ENCODE measurements around the gene PLXNB1.
A peak's percentile ranks its signal among the peaks of the same experiment; 100 is the strongest.
"Not testable (repeated sequence)": the region's sequence is repeated elsewhere in the genome, so short reads cannot be mapped to it uniquely, and the experiment has no call there.

Gene PLXNB1

DNA sequence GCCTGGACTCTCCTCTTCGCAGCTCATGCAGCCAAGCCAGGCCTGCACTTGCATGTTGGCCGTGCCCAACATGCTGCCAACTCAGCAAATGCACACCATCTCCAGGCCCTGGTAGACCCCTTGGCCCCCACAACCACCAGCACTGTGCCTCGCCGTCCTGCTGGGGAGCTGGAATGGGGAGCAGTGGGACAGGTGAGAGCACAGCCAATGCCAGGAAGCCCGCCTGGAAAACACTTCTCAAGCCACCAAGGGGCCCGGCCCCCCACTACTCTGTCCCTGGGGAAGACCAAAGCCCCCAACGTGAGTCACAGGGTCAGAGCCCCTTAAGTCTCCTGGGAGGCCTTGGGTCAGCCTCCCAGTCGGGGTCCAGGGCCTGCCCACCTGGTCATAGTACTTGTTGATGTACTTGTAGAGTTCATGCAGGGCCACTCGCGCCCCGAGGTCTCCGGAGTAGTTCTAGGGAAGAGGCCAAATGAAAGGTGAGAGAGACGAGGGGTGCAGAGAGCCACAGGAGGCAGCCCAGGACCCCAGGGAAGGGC lies 24.5 kb downstream of the PLXNB1 start:
- no peak for DNase-seq (ENCODE audit: low spot score)

DNA sequence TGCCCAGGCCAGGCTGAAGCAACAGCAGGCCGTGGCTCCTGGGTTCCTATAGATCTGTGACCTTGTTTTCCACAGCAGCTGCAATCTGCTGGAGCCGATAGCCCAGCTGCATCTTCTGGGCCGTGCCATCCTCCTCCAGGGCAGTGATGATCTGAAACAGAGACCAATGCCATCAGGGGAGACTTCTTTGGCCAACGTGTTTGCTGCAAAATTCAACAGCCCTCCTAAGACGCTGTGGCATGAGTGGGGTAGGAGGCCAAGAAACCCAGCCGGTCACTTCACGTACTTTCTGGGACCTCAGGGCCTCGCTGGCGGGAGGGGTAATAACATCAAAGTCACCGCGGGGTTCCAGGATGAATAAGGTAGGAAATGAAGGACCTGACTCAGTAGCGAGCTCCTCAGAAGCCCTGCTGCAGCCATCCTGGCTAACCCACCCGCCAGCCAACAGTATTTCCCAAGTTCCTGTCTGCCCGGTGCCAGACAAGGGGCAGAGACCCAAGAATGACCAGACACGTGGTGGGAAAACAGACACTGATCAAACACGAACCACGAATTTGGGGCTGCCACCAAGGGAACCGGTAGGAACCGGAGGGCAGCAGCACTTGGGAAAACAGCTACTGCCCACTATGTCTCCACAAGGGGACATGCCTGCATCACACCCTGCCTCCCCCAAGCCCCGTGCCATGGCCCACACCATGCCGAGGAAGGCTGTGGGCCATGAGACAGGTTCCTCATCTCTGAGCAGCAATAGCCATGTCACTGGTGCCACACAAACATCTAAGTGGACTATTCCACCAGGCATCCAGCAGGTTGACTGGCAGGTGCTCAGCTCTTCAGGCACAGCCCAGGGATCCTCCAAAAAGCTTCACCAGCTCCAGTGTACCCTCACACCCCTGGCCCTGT lies 25.2 kb downstream of the PLXNB1 start:
- DNase-seq (ENCODE audit: low spot score), result no peak

DNA sequence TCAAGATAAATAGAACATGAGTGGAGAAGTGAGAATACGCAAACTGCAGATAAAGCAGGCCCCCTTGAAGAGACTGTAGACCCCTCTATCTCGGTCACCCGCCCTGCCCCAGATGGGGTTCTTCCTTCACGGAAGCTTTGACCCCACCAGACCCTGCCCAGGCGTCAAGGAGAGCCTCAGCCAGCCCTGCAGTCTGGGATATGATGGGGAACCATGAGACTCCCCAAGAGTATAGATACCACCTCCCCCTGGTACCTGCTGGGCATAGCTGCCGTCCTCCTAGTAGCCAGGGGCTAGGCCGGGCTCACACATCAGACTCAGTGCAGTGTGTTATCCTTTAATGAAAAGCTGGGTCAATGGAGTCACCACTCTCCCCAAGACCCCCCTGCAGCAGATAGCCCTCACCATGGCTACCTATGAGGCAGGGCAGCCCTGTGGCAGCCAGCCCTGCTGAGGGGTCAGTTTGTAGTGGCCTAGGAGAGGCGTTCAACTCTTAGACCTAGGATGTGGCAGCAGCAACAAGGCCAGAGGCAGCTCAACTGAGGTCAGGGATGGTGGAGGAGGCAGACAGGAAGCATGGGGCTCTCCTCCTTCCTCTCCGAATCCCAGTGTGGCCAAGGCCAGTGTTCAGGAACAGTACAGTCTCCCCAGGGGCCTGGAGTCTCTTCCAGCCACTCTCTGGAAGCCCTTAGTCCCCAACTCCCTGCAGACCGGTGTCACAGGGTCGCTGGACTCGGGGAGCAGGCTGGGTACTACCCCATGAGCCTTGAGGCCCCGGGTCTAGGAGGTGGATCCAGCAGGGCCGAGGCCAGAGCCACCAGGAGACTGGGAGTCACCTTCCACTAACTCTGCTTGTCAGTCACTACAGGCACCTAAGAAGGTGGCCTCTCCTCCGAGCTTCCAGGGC lies 26.1 kb downstream of the PLXNB1 start:
- DNase-seq (ENCODE audit: low spot score), result no peak

DNA sequence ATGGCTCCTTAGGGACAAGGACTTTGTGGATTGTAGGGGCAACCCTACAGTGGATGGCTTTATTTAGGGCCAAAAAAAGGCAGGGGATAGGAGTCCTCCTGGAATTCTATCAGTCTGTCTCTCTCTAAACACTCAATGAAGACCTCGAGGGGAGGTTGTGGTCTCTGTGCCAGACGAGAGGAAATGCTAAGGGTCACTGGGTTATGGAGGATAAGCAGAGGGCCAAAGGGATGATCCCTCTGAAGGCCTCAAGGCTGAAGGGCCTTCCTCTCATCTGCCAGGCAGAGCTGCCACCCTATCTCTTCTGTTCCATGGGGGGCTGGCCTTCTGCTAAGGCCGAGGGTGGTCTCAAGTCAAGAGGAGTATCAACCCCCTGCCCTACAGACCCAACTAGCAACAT lies 27.0 kb downstream of the PLXNB1 start:
- no peak for DNase-seq (ENCODE audit: low spot score)

DNA sequence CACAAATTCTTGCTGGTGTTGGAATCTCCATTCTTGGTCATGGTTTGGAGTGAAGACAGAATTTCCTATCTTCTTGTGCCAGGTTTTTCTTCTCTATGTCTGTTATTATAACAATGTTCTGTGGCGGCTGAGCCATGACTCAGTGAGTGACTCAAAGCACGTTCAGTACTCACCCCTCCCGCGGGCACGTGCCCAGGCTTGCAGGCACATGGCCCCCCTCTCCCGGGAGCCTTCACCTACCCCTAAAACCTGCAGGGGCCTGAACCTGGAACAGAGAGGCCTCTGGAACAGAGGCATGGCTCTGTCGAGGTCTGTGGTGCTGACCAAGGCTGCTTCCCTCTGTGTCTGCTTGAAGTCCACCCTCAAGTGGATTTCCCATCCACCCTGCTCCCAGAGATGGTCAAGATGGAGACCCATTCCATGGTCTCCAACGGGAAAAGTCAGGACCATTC lies 27.6 kb downstream of the PLXNB1 start:
- DNase-seq (ENCODE audit: low spot score), result peak; percentile 45

DNA sequence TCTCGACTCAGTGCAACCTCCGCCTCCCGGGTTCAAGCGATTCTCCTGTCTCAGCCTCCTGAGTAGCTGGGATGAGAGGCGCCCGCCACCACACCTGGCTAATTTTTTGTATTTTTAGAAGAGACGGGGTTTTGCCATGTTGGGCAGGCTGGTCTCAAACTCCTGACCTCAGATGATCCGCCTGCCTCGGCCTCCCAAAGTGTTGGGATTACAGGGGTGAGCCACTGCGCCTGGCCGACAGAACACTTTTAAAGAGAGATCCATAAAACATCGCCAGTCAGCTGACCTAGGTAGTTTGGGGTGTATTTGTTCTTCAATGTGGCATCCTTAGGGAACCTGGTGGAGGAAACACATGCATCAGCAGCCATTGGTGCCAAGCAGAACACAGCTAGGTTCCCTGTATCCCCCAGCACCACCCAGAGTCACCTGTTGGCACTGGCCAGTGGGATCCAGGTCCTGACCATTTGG lies 28.4 kb downstream of the PLXNB1 start:
- not testable (repeated sequence) for DNase-seq (ENCODE audit: low spot score)

DNA sequence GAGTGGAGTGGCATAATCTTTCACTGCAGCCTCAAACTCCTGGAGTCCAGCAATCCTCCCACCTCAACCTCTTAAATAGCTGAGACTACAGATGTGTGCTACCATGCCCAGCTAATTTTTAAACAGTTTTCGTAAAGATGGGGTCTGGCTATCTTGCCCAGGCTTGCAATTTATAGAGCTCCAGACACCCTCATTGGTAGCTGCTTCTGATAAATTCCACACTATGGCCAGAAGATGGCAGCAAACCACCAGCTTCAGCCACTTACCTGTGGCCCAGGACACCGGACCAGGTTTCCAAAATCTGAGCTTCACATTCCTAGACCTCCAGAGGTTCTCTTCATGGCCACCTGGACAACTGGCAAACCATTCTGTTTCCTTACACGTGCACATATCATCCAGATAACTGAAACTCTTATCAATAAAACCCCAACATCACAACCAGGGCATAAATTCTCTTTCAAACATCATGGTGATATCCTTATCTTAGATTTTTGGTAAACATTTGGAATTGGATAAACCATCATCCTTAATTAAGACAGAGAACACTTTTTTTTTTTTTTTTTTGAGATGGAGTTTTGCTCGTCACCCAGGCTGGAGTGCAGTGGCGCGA lies 29.0 kb downstream of the PLXNB1 start:
- peak; percentile 46 for DNase-seq (ENCODE audit: low spot score)

DNA sequence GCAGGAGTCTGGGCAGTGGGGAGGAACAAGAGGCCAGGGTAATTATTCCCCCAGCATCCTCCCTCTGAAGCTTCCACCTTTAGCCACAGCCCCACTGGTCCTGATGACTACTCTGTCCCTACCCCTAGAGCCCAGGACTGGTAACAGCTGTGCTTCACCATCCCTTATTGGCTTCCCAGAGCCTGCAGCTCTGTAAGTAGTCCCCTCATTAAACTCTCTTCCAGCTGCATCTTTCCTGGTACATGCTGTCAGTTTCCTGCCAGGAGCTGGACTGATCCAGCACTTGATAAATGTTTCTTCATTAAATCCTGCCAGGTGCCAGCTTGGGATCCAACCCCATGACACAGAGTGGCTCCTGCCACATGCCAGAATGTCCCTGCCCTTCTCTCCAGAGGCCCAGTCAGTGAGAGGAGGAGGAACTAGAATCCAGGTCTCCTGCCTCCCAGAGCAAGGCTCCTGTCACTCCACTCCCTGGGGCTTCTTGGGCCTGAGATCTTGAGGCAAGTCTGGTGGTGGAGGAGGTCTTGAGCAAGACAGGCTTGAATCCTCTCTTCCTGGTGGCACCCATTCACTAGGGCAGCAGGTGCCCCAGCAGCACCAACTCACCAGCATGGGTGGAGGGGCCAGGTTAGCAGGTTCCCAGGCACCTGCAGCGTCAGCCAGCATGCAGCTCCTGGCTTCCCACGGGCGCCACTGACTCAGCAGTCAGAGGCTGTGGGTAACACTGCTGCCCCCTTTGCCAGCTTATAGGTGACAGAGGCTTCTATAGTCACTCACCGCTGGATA lies 30.3 kb downstream of the PLXNB1 start:
- no peak for DNase-seq (ENCODE audit: low spot score)

DNA sequence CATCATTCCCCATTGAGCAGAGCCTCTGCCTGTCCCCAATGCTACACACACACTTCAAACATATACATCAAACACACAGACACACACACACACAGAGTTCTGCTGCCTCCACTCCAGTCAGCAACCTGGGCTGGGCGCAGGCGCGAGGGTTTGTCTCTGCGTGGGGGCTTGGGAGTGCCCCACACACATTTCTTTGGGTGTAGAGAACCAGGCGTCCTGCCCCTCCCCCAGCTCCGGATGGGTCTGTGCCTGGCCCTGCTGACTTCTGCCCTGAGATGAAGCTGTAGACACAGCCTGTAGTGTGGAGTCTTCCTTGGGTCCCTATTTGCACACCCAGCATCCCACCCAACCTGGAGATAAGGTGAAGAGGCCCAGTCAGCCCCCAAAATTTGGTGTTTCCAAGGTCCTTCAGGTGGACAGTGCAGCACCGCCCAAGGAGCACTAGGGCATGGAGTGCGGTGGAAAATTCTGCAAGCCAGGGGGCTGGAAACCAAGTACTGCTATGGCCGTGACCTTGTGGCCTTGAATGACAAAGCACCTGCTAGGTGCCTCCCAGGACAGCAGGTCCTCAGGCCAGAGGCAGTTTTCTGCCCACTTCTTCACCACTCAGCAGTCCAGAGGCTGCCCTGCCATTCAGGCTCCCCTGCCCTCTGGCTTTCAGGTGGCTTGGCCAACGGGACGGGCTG lies 31.0 kb downstream of the PLXNB1 start:
- no peak for DNase-seq (ENCODE audit: low spot score)

DNA sequence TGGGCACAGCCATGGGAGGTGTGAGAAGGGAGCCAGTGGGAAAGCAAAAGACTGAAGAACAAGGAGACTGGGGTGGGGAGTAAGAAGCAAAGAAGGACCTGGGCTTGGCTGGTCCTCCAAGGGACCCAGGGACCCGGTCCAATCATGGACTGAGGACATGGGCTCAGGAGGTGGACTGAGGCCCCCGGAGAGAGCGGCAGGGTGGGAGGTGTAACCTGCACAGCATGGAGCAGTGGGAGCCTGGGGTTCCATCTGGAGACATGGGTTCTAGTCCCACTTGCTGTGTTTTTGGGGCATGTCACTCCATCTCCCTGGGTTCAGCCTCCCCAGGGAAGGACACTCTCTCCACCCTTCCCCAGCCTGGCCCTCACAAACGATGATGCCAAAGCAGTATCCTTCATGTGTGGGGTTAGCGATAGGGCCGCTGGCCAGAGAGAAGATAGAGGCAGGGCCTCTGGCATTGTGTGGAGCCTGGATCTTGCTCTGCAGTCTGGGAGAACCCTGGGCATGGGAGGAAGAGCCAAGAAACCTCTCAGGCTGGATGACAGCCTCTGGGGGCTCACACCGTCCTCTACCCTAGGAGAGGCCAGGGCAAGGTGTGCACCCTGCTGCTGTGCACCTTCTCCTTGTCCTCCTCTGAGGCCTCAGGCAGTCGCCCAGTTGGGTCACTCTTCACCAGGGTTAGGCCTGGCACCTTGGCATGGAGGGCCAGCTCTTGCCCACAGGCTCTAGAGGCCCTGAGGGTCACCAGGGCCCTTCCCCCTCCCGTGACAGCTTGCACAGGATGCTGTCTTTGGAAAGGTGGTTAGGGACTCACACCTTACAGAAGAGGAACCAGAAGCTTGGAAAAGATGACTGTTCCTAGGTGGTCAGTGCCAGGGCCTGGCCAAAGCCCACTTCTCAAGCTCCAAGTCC lies 31.9 kb downstream of the PLXNB1 start:
- no peak for DNase-seq (ENCODE audit: low spot score)

DNA sequence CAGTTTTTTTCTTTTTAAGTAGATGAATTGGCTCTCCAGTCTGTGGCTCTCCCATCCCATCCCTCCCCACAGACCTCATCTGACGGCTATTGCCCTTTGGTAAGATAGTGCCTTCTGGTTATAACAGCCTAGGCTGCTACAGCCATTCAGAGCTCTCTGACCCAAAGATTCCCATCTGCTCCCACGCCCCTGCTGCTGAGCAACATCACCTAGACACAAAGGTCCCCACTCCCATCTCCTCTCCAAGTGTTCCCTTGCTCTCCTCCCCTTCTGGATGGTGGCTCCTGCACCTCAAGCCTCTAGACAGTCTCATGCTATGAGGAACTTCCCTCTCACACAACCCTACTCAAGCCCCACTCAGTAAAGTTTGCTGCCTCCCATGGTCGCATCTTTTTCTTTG lies 34.2 kb downstream of the PLXNB1 start:
- DNase-seq (ENCODE audit: low spot score), result no peak

DNA sequence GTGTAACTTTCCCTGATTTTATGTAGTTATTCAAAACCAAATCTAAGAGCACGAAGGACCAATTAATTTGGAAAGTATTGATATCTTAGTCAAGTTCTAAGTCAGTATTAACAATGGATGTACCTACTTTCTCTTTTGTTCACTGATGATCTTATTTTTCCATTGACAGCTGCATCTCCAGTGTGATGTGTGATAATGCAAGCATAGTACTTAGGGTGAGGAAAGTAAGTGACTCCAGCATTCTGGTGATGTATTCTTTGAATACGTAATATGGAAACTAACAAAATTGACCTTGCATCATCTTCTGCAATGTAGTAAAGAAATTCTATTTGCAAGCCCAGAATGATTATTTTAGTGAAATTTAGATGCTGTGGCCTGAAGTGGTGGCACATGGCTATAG lies 35.5 kb downstream of the PLXNB1 start:
- DNase-seq (ENCODE audit: low spot score), result no peak

DNA sequence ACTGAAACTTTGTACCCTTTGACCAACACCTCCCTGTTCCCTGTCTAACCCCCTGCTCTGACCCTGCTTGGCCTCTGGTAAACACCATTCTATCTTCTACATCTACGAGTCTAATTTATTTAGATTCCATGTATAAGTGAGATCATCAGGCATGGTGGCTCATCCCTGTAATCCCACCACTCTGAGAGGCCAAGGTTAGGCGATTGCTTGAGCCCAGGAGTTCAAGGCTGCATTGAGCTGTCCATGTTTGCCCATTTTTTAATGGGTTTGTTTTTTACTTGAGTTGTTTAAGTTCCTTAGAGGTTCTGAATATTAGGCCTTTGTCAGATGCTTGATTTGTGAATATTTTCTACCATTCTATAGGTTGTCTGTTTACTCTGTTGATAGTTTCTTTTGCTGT lies 40.9 kb downstream of the PLXNB1 start:
- no peak for DNase-seq (ENCODE audit: low spot score)

DNA sequence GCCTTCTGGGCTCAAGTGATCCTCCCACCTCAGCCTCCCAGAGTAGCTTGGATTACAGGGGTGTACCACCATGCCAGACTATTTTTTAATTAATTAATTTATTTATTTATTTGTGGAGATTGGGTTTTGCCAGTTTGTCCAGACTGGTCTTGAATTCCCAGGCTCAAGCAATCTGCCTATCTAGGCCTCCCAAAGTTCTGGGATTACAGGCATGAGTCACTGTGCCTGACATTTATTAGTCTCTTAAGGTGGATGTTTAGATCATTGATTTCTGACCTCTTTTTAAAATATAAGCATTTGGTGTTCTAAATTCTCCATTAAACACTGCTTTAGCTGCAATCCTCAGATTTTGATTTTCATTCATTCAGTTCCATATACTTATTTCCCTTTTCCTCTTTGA lies 42.3 kb downstream of the PLXNB1 start:
- DNase-seq (ENCODE audit: low spot score), result no peak

DNA sequence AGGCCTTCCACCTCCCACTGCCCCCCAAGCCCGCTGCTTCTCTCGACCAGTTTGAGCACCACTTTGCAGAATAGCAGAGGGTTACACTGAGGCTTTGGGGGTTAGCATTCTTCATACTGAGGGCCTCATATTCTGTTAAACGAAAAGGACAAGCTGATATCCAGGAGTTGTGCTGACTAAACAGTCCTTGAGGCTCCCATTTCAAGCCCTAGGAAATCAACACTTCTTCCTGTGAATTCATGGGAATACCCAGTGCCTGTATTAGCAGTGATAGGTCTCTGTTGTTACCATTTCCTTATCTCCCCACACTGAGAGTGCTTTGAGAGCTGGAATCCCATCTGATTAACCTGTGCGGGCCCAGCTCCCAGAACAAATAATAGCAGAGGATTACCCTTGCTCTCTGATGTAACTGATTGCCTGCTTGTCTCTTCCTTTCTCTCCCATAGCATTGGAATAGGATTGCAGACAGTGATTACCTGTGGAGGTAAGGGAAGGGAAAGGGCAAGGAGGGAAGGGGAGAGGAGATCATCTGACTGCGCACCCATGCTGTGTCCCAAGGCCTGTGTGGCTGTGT lies 56.9 kb downstream of the PLXNB1 start:
- no peak for DNase-seq (ENCODE audit: low spot score)

DNA sequence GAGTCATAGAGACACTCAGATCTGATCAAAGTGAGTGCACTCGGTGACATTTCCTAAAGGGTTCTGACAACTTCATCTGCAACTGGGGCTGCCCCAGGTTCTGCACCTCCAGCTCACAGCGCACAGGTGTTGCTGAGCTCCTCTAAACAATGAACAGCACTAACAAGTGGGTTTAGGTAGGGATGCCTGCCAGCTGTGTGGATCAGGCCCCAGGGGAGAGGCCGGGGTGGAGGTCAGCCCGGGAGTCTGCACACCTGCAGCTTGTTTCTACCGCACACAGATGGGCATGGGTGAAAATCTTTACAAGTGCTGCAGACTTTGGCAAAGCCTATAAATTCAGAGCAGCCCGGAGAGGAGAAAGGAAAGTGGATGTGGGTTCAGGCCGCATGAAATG lies 57.5 kb downstream of the PLXNB1 start:
- no peak for DNase-seq (ENCODE audit: low spot score)

DNA sequence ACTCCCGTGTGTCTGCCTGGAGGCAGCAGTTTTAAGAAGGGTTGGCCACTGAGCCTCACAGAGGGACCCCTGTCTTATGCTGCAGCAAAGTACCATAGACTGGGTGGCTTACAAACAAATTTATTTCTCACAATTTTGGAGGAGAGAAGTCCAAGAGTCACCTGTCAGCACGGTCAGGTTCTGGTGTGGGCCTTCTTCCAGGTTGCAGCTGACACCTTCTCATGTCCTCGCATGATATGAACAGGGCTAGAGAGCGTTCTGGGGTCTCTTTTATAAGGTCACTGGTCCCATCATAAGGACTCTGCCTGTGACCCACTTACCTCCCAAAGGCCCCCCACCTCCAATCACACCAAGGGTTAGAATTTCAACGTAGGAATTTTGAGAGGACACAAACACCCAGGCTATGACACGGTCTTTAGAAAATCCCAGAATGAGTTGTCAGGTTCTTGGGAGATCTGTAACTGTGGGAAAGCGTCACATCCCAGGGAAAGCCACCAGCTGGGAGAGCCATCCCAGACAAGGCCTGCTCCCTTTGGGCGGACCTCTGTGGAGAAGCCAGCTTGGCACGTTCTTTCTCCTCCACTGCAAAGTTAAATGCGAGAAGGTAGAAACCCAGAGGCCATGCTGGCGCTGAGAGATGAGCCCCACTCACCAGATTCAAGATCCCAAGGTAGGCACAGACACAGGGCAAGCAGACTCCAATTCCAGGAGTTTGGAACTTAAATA lies 58.1 kb downstream of the PLXNB1 start, which contains the start of gene FBXW12:
TSS of gene FBXW12 (plus strand) at position 569 of the 726 bp plus-strand sequence. CDS start 549 bp downstream, outside the sequence.
- DNase-seq (ENCODE audit: low spot score), result no peak

DNA sequence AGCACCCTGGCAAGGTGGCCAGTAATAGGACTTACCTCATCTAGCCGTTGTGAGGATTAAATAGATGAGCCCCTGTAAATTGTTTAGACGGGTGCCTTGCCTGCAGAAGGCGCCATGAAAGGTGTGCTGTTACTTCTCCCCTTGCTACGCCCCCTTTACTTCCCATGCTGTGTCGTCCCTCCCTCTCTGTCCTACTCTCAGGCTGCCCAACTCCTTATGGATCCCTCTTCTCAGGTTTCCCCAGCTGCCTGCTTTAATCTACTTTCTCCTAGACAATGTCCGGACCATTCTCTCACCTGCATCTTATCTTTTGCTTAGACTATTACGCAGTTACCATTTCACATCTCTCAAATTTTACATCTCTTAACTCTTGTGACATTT lies 59.6 kb downstream of the PLXNB1 start:
- no peak for DNase-seq (ENCODE audit: low spot score)

Data from kidney capillary endothelial cell (primary cell).